Activated gamma-delta T cell (primary cell): Measurements from ENCODE around the gene AP1S2.
"Not testable (repeated sequence)": the region's sequence is repeated elsewhere in the genome, so short reads cannot be mapped to it uniquely, and the experiment has no call there.

Source experiments
- DNase-seq: peaks from one replicate; lab custom pipeline; 2025; lab: John Stamatoyannopoulos, UW

The AP1S2 gene

GRCh38 chrX:15855568-15856221 is 1.1 kb upstream of the AP1S2 start:
- DNase-seq: no peak

GRCh38 chrX:15854080-15854655 is 445 bp downstream of the AP1S2 start:
- DNase-seq: peak; percentile 54

- no peak for DNase-seq
Observed at GRCh38 chrX:15853586-15854079, 980 bp downstream of the AP1S2 start.

GRCh38 chrX:15849555-15849954 is 5.1 kb downstream of the AP1S2 start:
- DNase-seq: no peak

GRCh38 chrX:15848576-15848975 is 6.0 kb downstream of the AP1S2 start:
- DNase-seq: no peak

GRCh38 chrX:15843960-15844359 is 10.7 kb downstream of the AP1S2 start:
- DNase-seq: no peak

GRCh38 chrX:15841853-15842516 is 12.6 kb downstream of the AP1S2 start:
- no peak for DNase-seq

- DNase-seq: no peak
Observed at GRCh38 chrX:15838017-15838416, 16.6 kb downstream of the AP1S2 start.

- no peak for DNase-seq
Observed at GRCh38 chrX:15834827-15835595, 19.6 kb downstream of the AP1S2 start.

GRCh38 chrX:15834053-15834452 is 20.6 kb downstream of the AP1S2 start:
- DNase-seq: no peak

- not testable (repeated sequence) for DNase-seq
Observed at GRCh38 chrX:15831347-15831746, 23.3 kb downstream of the AP1S2 start.

GRCh38 chrX:15829217-15829616 is 25.4 kb downstream of the AP1S2 start:
- DNase-seq: no peak

- no peak for DNase-seq
Observed at GRCh38 chrX:15825936-15826335, 28.7 kb downstream of the AP1S2 start.

GRCh38 chrX:15822922-15823321 is 31.7 kb downstream of the AP1S2 start:
- no peak for DNase-seq

- DNase-seq: no peak
Observed at GRCh38 chrX:15820106-15821073, 34.2 kb downstream of the AP1S2 start.

- no peak for DNase-seq
Observed at GRCh38 chrX:15816886-15817285, 37.7 kb downstream of the AP1S2 start.

GRCh38 chrX:15816438-15816809 is 38.2 kb downstream of the AP1S2 start:
- DNase-seq: no peak

- no peak for DNase-seq
Observed at GRCh38 chrX:15815779-15816437, 38.7 kb downstream of the AP1S2 start.

- no peak for DNase-seq
Observed at GRCh38 chrX:15814771-15815365, 39.7 kb downstream of the AP1S2 start.

GRCh38 chrX:15813416-15813815 is 41.2 kb downstream of the AP1S2 start:
- DNase-seq: no peak
